Body of pancreas (tissue), 4 donors: ENCODE data around the gene SRMS.

Experiments used
- POLR2A ChIP-seq, 3 donors: fragments of 450-650 bp; IDR thresholded peaks; one replicate each; pipeline ENCODE4 v1.6.1; 2016; ENCODE audit warnings: antibody characterized with exemption in 3 of 3, mild to moderate bottlenecking in 2 of 3
- TF ChIP-seq, protein P1 (sequence below), 7 experiments: fragments of 450-650 bp in 4 of 7; fragments of 200-600 bp in 3 of 7; sonication (generic) in 3 of 7; IDR thresholded peaks; one replicate each; pipeline ENCODE4 v1.5.1; 2016 to 2019; ENCODE audit warnings: antibody characterized with exemption in 7 of 7

DNA sequence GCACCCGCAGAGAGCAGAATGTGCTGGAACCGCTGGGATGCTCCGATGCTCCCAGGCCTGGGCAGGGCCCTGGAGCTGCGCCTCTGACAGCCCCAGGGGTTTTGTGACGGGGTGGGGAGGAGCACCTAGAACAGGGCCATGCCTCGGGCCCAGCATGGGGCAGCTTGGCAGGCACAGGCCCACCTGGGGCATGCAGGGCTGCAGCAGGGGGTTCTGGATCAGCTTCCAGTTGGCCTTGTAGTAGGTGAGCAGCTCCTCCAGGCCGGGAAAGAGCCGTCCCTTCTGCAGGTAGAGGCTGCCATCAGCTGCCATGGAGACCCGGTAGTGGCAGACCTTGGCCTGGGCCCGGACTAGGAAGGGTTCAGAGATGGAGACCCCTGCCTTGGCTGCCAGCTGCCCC, 4.4 kb downstream of the SRMS start:
- TF ChIP-seq, protein P1, sequence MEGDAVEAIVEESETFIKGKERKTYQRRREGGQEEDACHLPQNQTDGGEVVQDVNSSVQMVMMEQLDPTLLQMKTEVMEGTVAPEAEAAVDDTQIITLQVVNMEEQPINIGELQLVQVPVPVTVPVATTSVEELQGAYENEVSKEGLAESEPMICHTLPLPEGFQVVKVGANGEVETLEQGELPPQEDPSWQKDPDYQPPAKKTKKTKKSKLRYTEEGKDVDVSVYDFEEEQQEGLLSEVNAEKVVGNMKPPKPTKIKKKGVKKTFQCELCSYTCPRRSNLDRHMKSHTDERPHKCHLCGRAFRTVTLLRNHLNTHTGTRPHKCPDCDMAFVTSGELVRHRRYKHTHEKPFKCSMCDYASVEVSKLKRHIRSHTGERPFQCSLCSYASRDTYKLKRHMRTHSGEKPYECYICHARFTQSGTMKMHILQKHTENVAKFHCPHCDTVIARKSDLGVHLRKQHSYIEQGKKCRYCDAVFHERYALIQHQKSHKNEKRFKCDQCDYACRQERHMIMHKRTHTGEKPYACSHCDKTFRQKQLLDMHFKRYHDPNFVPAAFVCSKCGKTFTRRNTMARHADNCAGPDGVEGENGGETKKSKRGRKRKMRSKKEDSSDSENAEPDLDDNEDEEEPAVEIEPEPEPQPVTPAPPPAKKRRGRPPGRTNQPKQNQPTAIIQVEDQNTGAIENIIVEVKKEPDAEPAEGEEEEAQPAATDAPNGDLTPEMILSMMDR (IDR thresholded peaks at IDR 0.05) = no peak
- no peak for TF ChIP-seq POLR2A (IDR thresholded peaks at IDR 0.05)
